Right lobe of liver (tissue), 4 donors: ENCODE measurements around the gene SDF4.

Experiments used
- POLR2A ChIP-seq: fragments of 450-650 bp; IDR thresholded peaks from one replicate; pipeline ENCODE4 v1.6.1; 2017; ENCODE audit warnings: antibody characterized with exemption, mild to moderate bottlenecking
- TF ChIP-seq, protein P1 (sequence below), 4 donors: fragments of 200-600 bp in 3 of 4; fragments of 450-650 bp in 1 of 4; IDR thresholded peaks; one replicate each; pipeline versions ENCODE4 v1.5.1 to v1.8.0; 2016 to 2022; ENCODE audit warnings: antibody characterized with exemption in 4 of 4, mild to moderate bottlenecking in 2 of 4
- donor health status: DM: no; HTN: no; CAD: no.
- donor health status: DM: no; HTN: no; CAD: no.
- donor health status: DM: no; HTN: yes; CAD: no.

DNA sequence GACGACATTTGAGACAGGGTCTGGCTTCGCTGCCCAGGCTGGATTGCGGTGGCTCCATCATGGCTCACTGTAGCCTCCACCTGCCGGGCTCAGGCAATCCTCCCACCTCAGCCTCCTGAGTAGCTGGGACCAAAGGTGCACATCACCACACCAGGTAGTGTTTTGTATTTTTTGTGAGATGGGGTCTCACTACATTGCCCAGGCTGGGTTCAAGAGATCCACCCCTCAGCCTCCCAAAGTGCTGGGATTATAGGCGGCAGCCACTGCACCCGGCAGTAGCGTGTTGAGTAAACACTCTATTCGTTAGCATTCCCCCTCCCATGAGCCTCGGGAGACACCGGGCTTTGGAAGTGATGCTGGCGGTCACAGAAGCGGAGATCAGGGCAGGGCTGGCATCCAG, 21.5 kb upstream of the SDF4 start:
- no peak for TF ChIP-seq POLR2A
- TF ChIP-seq, protein P1, sequence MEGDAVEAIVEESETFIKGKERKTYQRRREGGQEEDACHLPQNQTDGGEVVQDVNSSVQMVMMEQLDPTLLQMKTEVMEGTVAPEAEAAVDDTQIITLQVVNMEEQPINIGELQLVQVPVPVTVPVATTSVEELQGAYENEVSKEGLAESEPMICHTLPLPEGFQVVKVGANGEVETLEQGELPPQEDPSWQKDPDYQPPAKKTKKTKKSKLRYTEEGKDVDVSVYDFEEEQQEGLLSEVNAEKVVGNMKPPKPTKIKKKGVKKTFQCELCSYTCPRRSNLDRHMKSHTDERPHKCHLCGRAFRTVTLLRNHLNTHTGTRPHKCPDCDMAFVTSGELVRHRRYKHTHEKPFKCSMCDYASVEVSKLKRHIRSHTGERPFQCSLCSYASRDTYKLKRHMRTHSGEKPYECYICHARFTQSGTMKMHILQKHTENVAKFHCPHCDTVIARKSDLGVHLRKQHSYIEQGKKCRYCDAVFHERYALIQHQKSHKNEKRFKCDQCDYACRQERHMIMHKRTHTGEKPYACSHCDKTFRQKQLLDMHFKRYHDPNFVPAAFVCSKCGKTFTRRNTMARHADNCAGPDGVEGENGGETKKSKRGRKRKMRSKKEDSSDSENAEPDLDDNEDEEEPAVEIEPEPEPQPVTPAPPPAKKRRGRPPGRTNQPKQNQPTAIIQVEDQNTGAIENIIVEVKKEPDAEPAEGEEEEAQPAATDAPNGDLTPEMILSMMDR (IDR thresholded peaks at IDR 0.05): no peak
